PC-9 (cell line): Measurements from ENCODE around the gene LRRC37A2.
"Not testable (repeated sequence)": the region's sequence is repeated elsewhere in the genome, so short reads cannot be mapped to it uniquely, and the experiment has no call there.

Experiments used
- CTCF ChIP-seq: fragments of 200-600 bp; sonication (generic); conservative IDR thresholded peaks from 2 replicates; pipeline ENCODE4 v1.6.1; 2017; ENCODE audit warnings: mixed run types, antibody characterized with exemption, mild to moderate bottlenecking, moderate library complexity
- EZH2 ChIP-seq: fragments of 200-600 bp; sonication (generic); IDR thresholded peaks from 2 replicates; pipeline ENCODE4 v1.8.0; 2017; ENCODE audit warnings: antibody characterized with exemption, low read depth

GRCh38 chr17:46474489-46474888 lies 37.8 kb upstream of the LRRC37A2 start:
- TF ChIP-seq EZH2, CTCF: not testable (repeated sequence)
